ENCODE results near the gene PEX11A.

DNA sequence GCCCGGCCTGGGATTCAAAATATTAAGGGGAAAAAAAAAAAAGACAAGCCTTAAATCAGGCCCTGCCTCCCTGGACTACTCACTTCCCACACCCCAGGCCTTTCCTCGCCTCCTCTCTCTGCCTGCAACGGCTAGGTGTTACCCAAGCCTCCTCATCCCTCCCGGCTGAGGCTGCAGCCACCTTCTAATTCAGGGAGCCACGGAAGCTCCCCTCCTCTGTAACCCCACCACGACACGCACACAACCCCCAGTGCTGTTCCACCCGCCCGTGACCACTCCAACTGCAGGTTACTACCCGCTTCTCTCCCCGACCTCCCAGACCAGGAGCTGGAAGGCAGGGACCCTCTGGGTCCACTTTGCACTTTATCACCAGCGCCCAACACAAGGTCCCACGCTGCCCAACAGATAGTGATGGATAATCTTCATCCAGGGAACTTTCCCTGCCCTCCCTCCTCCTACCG lies 36.2 kb downstream of the PEX11A start:
- TF ChIP-seq, protein P1, sequence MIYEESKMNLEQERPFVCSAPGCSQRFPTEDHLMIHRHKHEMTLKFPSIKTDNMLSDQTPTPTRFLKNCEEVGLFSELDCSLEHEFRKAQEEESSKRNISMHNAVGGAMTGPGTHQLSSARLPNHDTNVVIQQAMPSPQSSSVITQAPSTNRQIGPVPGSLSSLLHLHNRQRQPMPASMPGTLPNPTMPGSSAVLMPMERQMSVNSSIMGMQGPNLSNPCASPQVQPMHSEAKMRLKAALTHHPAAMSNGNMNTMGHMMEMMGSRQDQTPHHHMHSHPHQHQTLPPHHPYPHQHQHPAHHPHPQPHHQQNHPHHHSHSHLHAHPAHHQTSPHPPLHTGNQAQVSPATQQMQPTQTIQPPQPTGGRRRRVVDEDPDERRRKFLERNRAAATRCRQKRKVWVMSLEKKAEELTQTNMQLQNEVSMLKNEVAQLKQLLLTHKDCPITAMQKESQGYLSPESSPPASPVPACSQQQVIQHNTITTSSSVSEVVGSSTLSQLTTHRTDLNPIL (CRISPR knock-in tag; IDR thresholded peaks at IDR 0.05; ENCODE audit: low read depth) = no peak
- TF ChIP-seq ESRRG (CRISPR knock-in tag; IDR thresholded peaks at IDR 0.05) (no peak), ZNF70 (CRISPR knock-in tag; IDR thresholded peaks at IDR 0.05) (no peak)
- TF ChIP-seq, protein P2, sequence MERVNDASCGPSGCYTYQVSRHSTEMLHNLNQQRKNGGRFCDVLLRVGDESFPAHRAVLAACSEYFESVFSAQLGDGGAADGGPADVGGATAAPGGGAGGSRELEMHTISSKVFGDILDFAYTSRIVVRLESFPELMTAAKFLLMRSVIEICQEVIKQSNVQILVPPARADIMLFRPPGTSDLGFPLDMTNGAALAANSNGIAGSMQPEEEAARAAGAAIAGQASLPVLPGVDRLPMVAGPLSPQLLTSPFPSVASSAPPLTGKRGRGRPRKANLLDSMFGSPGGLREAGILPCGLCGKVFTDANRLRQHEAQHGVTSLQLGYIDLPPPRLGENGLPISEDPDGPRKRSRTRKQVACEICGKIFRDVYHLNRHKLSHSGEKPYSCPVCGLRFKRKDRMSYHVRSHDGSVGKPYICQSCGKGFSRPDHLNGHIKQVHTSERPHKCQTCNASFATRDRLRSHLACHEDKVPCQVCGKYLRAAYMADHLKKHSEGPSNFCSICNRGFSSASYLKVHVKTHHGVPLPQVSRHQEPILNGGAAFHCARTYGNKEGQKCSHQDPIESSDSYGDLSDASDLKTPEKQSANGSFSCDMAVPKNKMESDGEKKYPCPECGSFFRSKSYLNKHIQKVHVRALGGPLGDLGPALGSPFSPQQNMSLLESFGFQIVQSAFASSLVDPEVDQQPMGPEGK (CRISPR knock-in tag; IDR thresholded peaks at IDR 0.05; ENCODE audit: borderline replicate concordance) = no peak

Data from SK-N-SH treated with all-trans-retinoic acid at 6 μM for 48 hours (cell line).